ENCODE data around the gene RASAL1.

RASAL1 gene

GRCh38 chr12:113057565-113058485 is 77.7 kb downstream of the RASAL1 start:
- ChIA-PET POLR2A (ENCODE audit: low non-redundant PET) (no interaction called here), CTCF (interaction anchor here (0.9 kb wide), 1 partner anchor 202 kb away, joined by 6 read pairs; no protein-coding TSS in a partner anchor)
- DNase-seq (ENCODE audit: low spot score) = no peak

GRCh38 chr12:113056631-113057488 is 78.7 kb downstream of the RASAL1 start, which contains the start of gene DTX1:
Gene DTX1, plus strand, starts transcription at chr12:113056730. Its CDS starts 1,463 bp downstream, at chr12:113058193.
- ChIA-PET POLR2A (ENCODE audit: low non-redundant PET) (no interaction called here), CTCF (no interaction called here)
- no peak within 1 kb of the TSS for H3K27ac ChIP-seq
- no peak for DNase-seq (ENCODE audit: low spot score)
- TF ChIP-seq CTCF (conservative IDR thresholded peaks at IDR 0.05; ENCODE audit: low read depth) = no peak

More at GRCh38 chr12:113057565-113058485, 77.7 kb downstream of the RASAL1 start:
- H3K27ac ChIP-seq = no peak overlapping the region
- TF ChIP-seq CTCF (conservative IDR thresholded peaks at IDR 0.05; ENCODE audit: low read depth) = no peak

GRCh38 chr12:113056381-113056630 is 79.3 kb downstream of the RASAL1 start:
- no peak for DNase-seq (ENCODE audit: low spot score)
- H3K27ac ChIP-seq = no peak overlapping the region
- ChIA-PET CTCF (no interaction called here), POLR2A (ENCODE audit: low non-redundant PET) (no interaction called here)
- TF ChIP-seq CTCF (conservative IDR thresholded peaks at IDR 0.05; ENCODE audit: low read depth) = no peak

- CTCF ChIA-PET = no interaction called here
- no peak for DNase-seq (ENCODE audit: low spot score)
- POLR2A ChIA-PET (ENCODE audit: low non-redundant PET) = no interaction called here
- H3K27ac ChIP-seq = no peak overlapping the region
- no peak for TF ChIP-seq CTCF (conservative IDR thresholded peaks at IDR 0.05; ENCODE audit: low read depth)
Observed at GRCh38 chr12:113055594-113056380, 79.8 kb downstream of the RASAL1 start.

GRCh38 chr12:113054948-113055486 is 80.5 kb downstream of the RASAL1 start:
- DNase-seq (ENCODE audit: low spot score) = no peak
- no peak for TF ChIP-seq CTCF (conservative IDR thresholded peaks at IDR 0.05; ENCODE audit: low read depth)
- POLR2A ChIA-PET (ENCODE audit: low non-redundant PET) = no interaction called here
- CTCF ChIA-PET = no interaction called here
- no peak overlapping the region for H3K27ac ChIP-seq

GRCh38 chr12:113052326-113052725 is 83.2 kb downstream of the RASAL1 start:
- ChIA-PET POLR2A (ENCODE audit: low non-redundant PET) (no interaction called here), CTCF (no interaction called here)
- TF ChIP-seq CTCF (conservative IDR thresholded peaks at IDR 0.05; ENCODE audit: low read depth) = no peak
- H3K27ac ChIP-seq = no peak overlapping the region
- DNase-seq (ENCODE audit: low spot score) = no peak
